GM23338 (cell line): ENCODE measurements around the gene PUS1. TPM values are rescaled to one million over a fixed set of nuclear protein-coding genes. Genes with fewer than 3 reads are reported as not detected.

Experiments
- ATAC-seq: fragments of 200-7000 bp; cut with Tn5 transposase; 3 replicates; pipeline ENCODE4 v1.9.1; 2020
- DNase-seq: peaks from one replicate; pipeline ENCODE4 v3.0.0-alpha.2; 2015; ENCODE audit warnings: low spot score
- H2AFZ ChIP-seq: fragments of 200-600 bp; sonication (generic); 2 replicates; pipeline ENCODE4 v1.8.0; 2016; ENCODE audit warnings: antibody characterized with exemption, mild to moderate bottlenecking, moderate library complexity
- H3F3A ChIP-seq: fragments of 200-600 bp; sonication (generic); replicated peaks from 2 replicates; pipeline ENCODE4 v1.8.0; 2017; ENCODE audit warnings: antibody characterized with exemption, mixed run types, low read depth
- H3K27ac ChIP-seq: fragments of 200-600 bp; sonication (generic); 2 replicates; pipeline ENCODE4 v1.6.1; 2016; ENCODE audit warnings: low read depth
- H3K27me3 ChIP-seq: fragments of 200-600 bp; sonication (generic); 2 replicates; pipeline ENCODE4 v1.8.0; 2016; ENCODE audit warnings: mild to moderate bottlenecking, mixed run types, moderate library complexity; ENCODE audit not compliant: insufficient read depth
- H3K36me3 ChIP-seq: fragments of 200-600 bp; sonication (generic); 2 replicates; pipeline ENCODE4 v1.8.0; 2016; ENCODE audit warnings: mild to moderate bottlenecking; ENCODE audit not compliant: insufficient read depth
- H3K4me1 ChIP-seq: fragments of 200-600 bp; sonication (generic); 2 replicates; pipeline ENCODE4 v1.8.0; 2016; ENCODE audit warnings: mild to moderate bottlenecking, moderate library complexity; ENCODE audit not compliant: insufficient read depth
- H3K4me2 ChIP-seq: fragments of 200-600 bp; sonication (generic); 2 replicates; pipeline ENCODE4 v1.7.1; 2017; ENCODE audit warnings: mixed run types
- H3K4me3 ChIP-seq: fragments of 200-600 bp; sonication (generic); 2 replicates; pipeline ENCODE4 v1.6.1; 2016; ENCODE audit warnings: mixed run types
- H3K79me2 ChIP-seq: fragments of 200-600 bp; sonication (generic); replicated peaks from 2 replicates; pipeline ENCODE4 v1.8.0; 2017; ENCODE audit warnings: mild to moderate bottlenecking; ENCODE audit not compliant: insufficient read depth
- H3K9me2 ChIP-seq: fragments of 200-600 bp; sonication (generic); 2 replicates; pipeline ENCODE4 v1.8.0; 2017; ENCODE audit not compliant: insufficient read depth
- H4K20me1 ChIP-seq: fragments of 200-600 bp; sonication (generic); replicated peaks from 2 replicates; pipeline ENCODE4 v1.8.0; 2017; ENCODE audit warnings: mild to moderate bottlenecking; ENCODE audit not compliant: insufficient read depth
- H3K27ac Mint-ChIP-seq: 2 replicates; pipeline ENCODE4 v1.8.0; 2020; ENCODE audit warnings: inconsistent platforms, mild to moderate bottlenecking, moderate library complexity, mixed read lengths
- H3K27me3 Mint-ChIP-seq: 3 replicates; pipeline ENCODE4 v1.8.0; 2022; ENCODE audit warnings: low read depth, mild to moderate bottlenecking, moderate library complexity, mixed read lengths, inconsistent platforms; ENCODE audit not compliant: insufficient read depth, poor library complexity
- H3K36me3 Mint-ChIP-seq: 3 replicates; pipeline ENCODE4 v1.8.0; 2021; ENCODE audit warnings: low read depth, mild to moderate bottlenecking, inconsistent platforms, moderate library complexity, mixed read lengths
- H3K4me1 Mint-ChIP-seq: 3 replicates; pipeline ENCODE4 v1.8.0; 2020; ENCODE audit warnings: mild to moderate bottlenecking, inconsistent platforms, mixed read lengths
- H3K4me3 Mint-ChIP-seq: 3 replicates; pipeline ENCODE4 v1.8.0; 2021; ENCODE audit warnings: moderate library complexity, mild to moderate bottlenecking, inconsistent platforms, mixed read lengths
- H3K9me3 Mint-ChIP-seq: 3 replicates; pipeline ENCODE4 v1.8.0; 2020; ENCODE audit warnings: moderate library complexity, mild to moderate bottlenecking, inconsistent platforms, mixed read lengths
- CREB1 ChIP-seq: fragments of 250-450 bp; sonication (Bioruptor Pico); IDR thresholded peaks from 2 replicates; pipeline ENCODE4 v1.5.0; 2020; ENCODE audit warnings: low read depth, mild to moderate bottlenecking, moderate library complexity
- EZH2 ChIP-seq: fragments of 200-600 bp; sonication (generic); IDR thresholded peaks from one replicate; pipeline ENCODE4 v1.8.0; 2017; ENCODE audit warnings: antibody characterized with exemption, mild to moderate bottlenecking, low read depth; ENCODE audit not compliant: unreplicated experiment
- POLR2AphosphoS5 ChIP-seq: IDR thresholded peaks from 2 replicates; pipeline ENCODE4 v1.6.1; 2016; ENCODE audit warnings: antibody characterized with exemption, low read depth
- STAT1 ChIP-seq: IDR thresholded peaks from one replicate; pipeline ENCODE4 v1.6.1; 2016; ENCODE audit warnings: antibody characterized with exemption; ENCODE audit not compliant: unreplicated experiment
- ZNF114 ChIP-seq: fragments of 250-450 bp; sonication (Bioruptor Pico); IDR thresholded peaks from 2 replicates; pipeline ENCODE4 v1.5.0; 2020; ENCODE audit warnings: mild to moderate bottlenecking, moderate library complexity
- ZNF331 ChIP-seq: fragments of 250-450 bp; sonication (Bioruptor Pico); IDR thresholded peaks from 2 replicates; pipeline ENCODE4 v1.5.0; 2020; ENCODE audit warnings: low read depth, mild to moderate bottlenecking, moderate library complexity
- polyA plus RNA-seq: library from polyadenylated mRNA; unstranded; fragments of >200 nt; fragmentation: Nextera tagmentation; extraction: Ambion mirVana; gene quantifications from 2 replicates; pipeline ENCODE4 v1.2.1, GENCODE V29; 2016
- total RNA-seq: library from RNA; depleted of rRNA; stranded (reverse); fragments of >200 nt; shearing (Covaris generic); gene quantifications from 2 replicates; pipeline ENCODE4 v1.2.3, GENCODE V29; 2014
- TF ChIP-seq, protein P1 (sequence below), 2 experiments: fragments of 200-600 bp in 1 of 2; sonication (generic) in 1 of 2; conservative IDR thresholded peaks; 2 replicates each; pipeline versions ENCODE4 v1.5.1 to v1.6.1; 2016 to 2017; ENCODE audit warnings: antibody characterized with exemption in 2 of 2, low read depth in 2 of 2, mild to moderate bottlenecking in 2 of 2, moderate library complexity in 1 of 2
- TF ChIP-seq, protein P2 (sequence below): IDR thresholded peaks from one replicate; pipeline ENCODE4 v1.6.1; 2018; ENCODE audit warnings: antibody characterized with exemption; ENCODE audit not compliant: unreplicated experiment
- TF ChIP-seq, protein P3 (sequence below): fragments of 250-450 bp; sonication (Bioruptor Pico); IDR thresholded peaks from 2 replicates; pipeline ENCODE4 v1.5.0; 2020; ENCODE audit warnings: mild to moderate bottlenecking, moderate library complexity

Gene PUS1
- total and polyA plus RNA-seq, 2 experiments from 2014 or later = 52.4 to 73.0 TPM

DNA sequence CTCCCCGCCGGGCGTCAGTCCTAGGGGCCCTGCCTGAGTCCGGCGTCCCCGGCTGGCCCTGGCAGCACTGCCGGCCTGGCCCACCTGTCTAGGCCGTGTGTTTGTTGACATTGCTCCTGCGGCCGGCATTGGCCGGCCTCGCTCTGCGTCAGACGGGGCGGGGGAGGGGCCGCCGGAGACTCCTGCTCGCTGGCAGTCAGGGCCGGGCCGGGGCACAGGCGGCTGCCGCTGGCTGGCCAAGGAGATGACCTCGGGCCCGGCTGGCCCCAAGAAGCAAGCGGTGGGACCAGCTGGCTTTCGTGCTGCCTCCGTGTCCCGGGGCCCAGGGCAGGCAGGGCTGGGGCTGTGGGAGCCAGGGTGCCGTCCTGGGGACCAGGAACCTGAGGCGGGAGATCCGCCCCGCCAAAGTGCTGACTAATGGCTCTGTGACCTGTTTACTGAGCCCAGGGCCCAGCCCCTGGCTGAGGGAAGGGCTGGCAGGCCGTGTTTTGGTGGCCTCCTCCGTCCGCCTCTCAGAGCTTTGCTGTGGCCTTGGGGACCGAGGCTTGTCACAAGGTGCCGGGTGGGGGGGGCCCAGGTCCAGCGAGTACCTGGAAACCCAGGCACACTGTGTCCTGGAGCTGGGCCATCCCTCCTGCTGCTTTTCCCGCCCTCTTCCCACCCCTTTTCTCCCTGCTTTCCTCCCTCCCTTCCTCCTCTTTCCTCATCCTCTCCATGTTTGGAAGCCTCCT, 32.8 kb upstream of the PUS1 start (continued):
- TF ChIP-seq, protein P1, sequence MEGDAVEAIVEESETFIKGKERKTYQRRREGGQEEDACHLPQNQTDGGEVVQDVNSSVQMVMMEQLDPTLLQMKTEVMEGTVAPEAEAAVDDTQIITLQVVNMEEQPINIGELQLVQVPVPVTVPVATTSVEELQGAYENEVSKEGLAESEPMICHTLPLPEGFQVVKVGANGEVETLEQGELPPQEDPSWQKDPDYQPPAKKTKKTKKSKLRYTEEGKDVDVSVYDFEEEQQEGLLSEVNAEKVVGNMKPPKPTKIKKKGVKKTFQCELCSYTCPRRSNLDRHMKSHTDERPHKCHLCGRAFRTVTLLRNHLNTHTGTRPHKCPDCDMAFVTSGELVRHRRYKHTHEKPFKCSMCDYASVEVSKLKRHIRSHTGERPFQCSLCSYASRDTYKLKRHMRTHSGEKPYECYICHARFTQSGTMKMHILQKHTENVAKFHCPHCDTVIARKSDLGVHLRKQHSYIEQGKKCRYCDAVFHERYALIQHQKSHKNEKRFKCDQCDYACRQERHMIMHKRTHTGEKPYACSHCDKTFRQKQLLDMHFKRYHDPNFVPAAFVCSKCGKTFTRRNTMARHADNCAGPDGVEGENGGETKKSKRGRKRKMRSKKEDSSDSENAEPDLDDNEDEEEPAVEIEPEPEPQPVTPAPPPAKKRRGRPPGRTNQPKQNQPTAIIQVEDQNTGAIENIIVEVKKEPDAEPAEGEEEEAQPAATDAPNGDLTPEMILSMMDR (conservative IDR thresholded peaks at IDR 0.05; ENCODE audit: low read depth in 2 of 2) = no peak
- TF ChIP-seq EZH2 (no peak), CREB1 (peak; percentile 91), POLR2AphosphoS5 (peak; percentile 27; the same call in 1 of the 2 replicates)

DNA sequence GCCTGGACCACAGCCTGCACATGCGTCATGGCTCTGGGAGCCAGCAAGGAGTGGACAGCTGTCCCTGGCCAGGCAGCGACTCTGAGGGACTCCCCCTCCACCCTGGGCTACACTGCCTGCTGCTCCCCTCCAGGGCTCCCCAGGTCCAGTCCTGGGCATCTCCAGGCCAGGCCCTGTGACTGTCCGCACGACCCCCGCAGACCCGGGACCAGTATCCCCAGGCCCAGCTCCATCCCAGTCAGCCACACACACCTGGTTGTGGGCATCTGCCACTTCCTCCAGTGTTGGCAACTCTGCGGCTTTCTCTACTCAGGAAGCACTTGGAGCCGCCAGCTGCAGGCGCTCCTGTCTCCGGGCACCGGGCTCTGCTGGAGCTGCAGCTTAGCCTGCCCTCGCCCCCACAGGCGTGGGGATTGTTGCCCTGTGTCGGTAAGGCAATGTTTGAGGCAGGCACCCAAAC, 32.2 kb upstream of the PUS1 start:
- H3K4me3 ChIP-seq = peak overlapping the region; percentile 76
- DNase-seq (no peak), ATAC-seq (no peak)
- H3K4me1 ChIP-seq = peaks cover 10% of the 10 kb centered on the region; the same call in 1 of the 2 replicates
- peaks cover 16% of the 10 kb centered on the region; the same call in 2 of the 3 replicates for H3K4me1 Mint-ChIP-seq
- H3K9me2 ChIP-seq = no peaks in the 10 kb centered on the region
- peaks cover 39% of the 10 kb centered on the region for H3K79me2 ChIP-seq
- H3F3A ChIP-seq = peaks cover 13% of the 10 kb centered on the region
- no peak overlapping the region for H2AFZ ChIP-seq
- H3K36me3 Mint-ChIP-seq = peaks cover 15% of the 10 kb centered on the region
- no peaks in the 10 kb centered on the region; the same call in 2 of the 3 replicates for H3K9me3 Mint-ChIP-seq
- no peaks in the 10 kb centered on the region; the same call in 1 of the 2 replicates for H3K36me3 ChIP-seq
- peak overlapping the region; percentile 97 for H3K4me2 ChIP-seq
- 0 out of 2 replicates have a peak overlapping the region, but pooled peaks have one; percentile 27 for H3K27ac Mint-ChIP-seq
- H3K4me3 Mint-ChIP-seq = peak overlapping the region; percentile 82
- H3K27me3 Mint-ChIP-seq = peaks cover 9% of the 10 kb centered on the region
- no peaks in the 10 kb centered on the region for H3K27me3 ChIP-seq
- peak overlapping the region; percentile 79 for H3K27ac ChIP-seq
- no peaks in the 10 kb centered on the region for H4K20me1 ChIP-seq
- TF ChIP-seq EZH2 (no peak), STAT1 (no peak), CREB1 (no peak), ZNF114 (no peak), ZNF331 (no peak), POLR2AphosphoS5 (no peak)
- TF ChIP-seq, protein P2, sequence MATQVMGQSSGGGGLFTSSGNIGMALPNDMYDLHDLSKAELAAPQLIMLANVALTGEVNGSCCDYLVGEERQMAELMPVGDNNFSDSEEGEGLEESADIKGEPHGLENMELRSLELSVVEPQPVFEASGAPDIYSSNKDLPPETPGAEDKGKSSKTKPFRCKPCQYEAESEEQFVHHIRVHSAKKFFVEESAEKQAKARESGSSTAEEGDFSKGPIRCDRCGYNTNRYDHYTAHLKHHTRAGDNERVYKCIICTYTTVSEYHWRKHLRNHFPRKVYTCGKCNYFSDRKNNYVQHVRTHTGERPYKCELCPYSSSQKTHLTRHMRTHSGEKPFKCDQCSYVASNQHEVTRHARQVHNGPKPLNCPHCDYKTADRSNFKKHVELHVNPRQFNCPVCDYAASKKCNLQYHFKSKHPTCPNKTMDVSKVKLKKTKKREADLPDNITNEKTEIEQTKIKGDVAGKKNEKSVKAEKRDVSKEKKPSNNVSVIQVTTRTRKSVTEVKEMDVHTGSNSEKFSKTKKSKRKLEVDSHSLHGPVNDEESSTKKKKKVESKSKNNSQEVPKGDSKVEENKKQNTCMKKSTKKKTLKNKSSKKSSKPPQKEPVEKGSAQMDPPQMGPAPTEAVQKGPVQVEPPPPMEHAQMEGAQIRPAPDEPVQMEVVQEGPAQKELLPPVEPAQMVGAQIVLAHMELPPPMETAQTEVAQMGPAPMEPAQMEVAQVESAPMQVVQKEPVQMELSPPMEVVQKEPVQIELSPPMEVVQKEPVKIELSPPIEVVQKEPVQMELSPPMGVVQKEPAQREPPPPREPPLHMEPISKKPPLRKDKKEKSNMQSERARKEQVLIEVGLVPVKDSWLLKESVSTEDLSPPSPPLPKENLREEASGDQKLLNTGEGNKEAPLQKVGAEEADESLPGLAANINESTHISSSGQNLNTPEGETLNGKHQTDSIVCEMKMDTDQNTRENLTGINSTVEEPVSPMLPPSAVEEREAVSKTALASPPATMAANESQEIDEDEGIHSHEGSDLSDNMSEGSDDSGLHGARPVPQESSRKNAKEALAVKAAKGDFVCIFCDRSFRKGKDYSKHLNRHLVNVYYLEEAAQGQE = no peak
- TF ChIP-seq, protein P1 (conservative IDR thresholded peaks at IDR 0.05; ENCODE audit: low read depth in 2 of 2) = no peak
- TF ChIP-seq, protein P3, sequence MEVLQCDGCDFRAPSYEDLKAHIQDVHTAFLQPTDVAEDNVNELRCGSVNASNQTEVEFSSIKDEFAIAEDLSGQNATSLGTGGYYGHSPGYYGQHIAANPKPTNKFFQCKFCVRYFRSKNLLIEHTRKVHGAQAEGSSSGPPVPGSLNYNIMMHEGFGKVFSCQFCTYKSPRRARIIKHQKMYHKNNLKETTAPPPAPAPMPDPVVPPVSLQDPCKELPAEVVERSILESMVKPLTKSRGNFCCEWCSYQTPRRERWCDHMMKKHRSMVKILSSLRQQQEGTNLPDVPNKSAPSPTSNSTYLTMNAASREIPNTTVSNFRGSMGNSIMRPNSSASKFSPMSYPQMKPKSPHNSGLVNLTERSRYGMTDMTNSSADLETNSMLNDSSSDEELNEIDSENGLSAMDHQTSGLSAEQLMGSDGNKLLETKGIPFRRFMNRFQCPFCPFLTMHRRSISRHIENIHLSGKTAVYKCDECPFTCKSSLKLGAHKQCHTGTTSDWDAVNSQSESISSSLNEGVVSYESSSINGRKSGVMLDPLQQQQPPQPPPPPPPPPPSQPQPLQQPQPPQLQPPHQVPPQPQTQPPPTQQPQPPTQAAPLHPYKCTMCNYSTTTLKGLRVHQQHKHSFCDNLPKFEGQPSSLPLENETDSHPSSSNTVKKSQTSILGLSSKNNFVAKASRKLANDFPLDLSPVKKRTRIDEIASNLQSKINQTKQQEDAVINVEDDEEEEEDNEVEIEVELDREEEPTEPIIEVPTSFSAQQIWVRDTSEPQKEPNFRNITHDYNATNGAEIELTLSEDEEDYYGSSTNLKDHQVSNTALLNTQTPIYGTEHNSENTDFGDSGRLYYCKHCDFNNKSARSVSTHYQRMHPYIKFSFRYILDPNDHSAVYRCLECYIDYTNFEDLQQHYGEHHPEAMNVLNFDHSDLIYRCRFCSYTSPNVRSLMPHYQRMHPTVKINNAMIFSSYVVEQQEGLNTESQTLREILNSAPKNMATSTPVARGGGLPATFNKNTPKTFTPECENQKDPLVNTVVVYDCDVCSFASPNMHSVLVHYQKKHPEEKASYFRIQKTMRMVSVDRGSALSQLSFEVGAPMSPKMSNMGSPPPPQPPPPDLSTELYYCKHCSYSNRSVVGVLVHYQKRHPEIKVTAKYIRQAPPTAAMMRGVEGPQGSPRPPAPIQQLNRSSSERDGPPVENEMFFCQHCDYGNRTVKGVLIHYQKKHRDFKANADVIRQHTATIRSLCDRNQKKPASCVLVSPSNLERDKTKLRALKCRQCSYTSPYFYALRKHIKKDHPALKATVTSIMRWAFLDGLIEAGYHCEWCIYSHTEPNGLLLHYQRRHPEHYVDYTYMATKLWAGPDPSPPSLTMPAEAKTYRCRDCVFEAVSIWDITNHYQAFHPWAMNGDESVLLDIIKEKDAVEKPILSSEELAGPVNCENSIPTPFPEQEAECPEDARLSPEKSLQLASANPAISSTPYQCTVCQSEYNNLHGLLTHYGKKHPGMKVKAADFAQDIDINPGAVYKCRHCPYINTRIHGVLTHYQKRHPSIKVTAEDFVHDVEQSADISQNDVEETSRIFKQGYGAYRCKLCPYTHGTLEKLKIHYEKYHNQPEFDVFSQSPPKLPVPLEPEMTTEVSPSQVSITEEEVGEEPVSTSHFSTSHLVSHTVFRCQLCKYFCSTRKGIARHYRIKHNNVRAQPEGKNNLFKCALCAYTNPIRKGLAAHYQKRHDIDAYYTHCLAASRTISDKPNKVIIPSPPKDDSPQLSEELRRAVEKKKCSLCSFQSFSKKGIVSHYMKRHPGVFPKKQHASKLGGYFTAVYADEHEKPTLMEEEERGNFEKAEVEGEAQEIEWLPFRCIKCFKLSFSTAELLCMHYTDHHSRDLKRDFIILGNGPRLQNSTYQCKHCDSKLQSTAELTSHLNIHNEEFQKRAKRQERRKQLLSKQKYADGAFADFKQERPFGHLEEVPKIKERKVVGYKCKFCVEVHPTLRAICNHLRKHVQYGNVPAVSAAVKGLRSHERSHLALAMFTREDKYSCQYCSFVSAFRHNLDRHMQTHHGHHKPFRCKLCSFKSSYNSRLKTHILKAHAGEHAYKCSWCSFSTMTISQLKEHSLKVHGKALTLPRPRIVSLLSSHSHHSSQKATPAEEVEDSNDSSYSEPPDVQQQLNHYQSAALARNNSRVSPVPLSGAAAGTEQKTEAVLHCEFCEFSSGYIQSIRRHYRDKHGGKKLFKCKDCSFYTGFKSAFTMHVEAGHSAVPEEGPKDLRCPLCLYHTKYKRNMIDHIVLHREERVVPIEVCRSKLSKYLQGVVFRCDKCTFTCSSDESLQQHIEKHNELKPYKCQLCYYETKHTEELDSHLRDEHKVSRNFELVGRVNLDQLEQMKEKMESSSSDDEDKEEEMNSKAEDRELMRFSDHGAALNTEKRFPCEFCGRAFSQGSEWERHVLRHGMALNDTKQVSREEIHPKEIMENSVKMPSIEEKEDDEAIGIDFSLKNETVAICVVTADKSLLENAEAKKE (CRISPR knock-in tag) = no peak
